ENCODE data around the gene ABCG4.
A peak's percentile ranks its signal among the peaks of the same experiment; 100 is the strongest.
"Not testable (repeated sequence)": the region's sequence is repeated elsewhere in the genome, so short reads cannot be mapped to it uniquely, and the experiment has no call there.

ABCG4 gene

GRCh38 chr11:119184399-119184798 is 35.5 kb downstream of the ABCG4 start:
- DNase-seq (ENCODE audit: low read depth), result not testable (repeated sequence)

DNA sequence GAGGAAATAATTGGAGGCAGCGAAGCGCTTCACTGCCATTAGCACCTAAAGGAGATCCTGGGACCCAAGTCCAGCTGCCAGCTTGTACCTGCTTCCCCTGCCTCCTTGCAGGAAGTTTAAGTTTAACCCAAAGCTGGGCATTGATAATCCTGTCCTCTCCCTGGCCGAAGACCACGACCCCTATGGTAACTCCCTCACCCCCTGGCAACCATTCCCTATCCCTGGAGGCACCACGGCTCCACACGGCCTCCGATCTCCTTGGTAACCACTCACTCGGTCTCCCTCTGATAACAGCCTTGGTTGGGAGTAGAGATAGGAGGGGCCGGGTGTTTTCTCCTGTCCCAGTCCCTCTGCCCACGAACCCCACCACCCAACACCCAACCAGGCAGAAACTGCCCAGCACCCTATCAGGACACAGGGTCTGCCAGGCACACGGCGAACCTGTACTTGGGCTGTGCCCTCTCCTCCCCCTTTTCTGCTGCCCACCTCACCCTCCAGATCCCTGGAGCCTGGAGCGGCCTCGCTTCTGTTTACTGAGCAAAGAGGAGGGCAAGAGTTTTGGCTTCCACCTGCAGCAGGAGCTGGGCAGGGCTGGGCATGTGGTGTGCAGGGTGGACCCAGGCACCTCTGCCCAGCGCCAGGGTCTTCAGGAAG is 37.3 kb downstream of the ABCG4 start:
- DNase-seq (ENCODE audit: low read depth), result no peak

GRCh38 chr11:119187123-119187892 is 38.5 kb downstream of the ABCG4 start:
- DNase-seq (ENCODE audit: low read depth), result no peak

GRCh38 chr11:119188067-119188466 is 39.2 kb downstream of the ABCG4 start:
- no peak for DNase-seq (ENCODE audit: low read depth)

GRCh38 chr11:119188887-119189286 is 40.0 kb downstream of the ABCG4 start:
- DNase-seq (ENCODE audit: low read depth), result no peak

DNA sequence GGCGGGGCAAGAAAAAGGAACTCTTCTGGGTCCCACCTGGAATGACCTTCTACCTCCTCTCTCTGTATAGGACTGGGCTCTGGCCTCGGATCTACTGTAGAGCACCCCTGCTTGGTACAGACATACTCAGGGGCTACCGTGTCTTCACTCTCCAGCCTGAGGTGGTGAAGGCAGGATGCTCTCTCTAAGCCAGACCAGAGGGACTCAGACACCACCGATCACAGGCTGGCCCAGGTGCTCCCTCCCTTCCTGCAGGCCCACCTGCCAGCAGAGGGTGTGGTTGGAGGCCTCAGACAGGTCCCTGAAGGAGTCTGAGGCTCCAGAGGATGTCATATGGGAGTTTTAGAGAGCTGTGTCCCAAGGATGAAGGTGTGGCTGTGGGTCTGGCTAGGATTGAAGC is 40.5 kb downstream of the ABCG4 start:
- no peak for DNase-seq (ENCODE audit: low read depth)

DNA sequence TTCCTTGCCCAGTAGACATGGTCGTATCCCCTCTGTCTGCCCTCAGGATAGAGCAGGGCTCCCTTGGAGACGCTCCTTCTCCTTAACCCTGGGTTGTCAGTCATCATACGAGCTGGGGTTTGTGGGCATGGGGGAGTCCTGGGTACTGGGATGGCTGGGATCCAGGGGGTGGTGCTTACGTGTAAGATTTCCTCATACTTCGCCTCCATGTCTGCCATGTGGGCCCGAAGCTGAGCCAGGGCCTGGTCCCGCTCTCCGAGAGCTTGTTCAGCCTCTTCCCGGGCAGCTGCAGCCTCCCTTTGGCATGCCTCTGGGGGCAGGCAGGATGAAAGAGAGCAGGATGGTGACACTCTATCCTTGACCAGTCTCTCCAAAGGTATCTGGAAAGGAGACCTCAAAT is 41.7 kb downstream of the ABCG4 start:
- DNase-seq (ENCODE audit: low read depth), result no peak

DNA sequence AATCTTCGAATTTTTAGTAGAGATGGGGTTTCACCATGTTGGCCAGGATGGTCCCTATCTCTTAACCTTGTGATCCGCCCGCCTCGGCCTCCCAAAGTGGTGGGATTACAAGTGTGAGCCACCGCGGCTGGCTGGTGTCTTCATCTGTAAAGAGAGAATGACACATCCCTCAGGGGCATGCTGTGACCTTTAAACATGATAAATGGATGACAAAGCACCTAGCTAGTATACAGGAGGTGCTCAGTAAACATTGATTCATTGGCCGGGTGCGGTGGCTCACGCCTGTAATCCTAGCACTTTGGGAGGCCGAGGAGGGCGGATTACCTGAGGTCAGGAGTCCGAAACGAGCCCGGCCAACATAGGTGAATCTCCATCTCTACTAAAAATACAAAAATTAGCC is 42.4 kb downstream of the ABCG4 start:
- DNase-seq (ENCODE audit: low read depth), result not testable (repeated sequence)

- DNase-seq (ENCODE audit: low read depth), result no peak
Observed at GRCh38 chr11:119192111-119192510, 43.3 kb downstream of the ABCG4 start.

GRCh38 chr11:119193001-119193400 is 44.1 kb downstream of the ABCG4 start:
- DNase-seq (ENCODE audit: low read depth), result no peak

DNA sequence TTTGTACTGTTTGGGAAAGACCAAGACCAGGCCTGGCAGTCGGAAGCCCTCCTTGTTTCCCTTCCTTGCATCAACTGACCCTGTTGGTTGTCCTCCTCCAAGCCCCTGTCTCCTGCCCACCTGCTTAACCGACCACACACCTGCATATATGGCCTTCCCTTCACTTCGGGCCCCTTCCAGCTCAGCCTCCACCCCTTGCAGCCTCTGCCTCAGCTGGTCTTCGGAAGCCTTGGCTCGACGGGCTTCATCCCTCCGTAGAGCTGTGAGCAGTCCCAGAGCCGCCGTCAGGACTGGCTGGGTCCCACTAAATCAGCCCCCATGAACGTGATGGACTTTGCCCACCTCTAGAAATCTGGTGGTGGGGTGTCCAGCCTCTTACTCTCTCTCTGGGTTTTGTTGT is 44.8 kb downstream of the ABCG4 start:
- DNase-seq (ENCODE audit: low read depth), result no peak

DNA sequence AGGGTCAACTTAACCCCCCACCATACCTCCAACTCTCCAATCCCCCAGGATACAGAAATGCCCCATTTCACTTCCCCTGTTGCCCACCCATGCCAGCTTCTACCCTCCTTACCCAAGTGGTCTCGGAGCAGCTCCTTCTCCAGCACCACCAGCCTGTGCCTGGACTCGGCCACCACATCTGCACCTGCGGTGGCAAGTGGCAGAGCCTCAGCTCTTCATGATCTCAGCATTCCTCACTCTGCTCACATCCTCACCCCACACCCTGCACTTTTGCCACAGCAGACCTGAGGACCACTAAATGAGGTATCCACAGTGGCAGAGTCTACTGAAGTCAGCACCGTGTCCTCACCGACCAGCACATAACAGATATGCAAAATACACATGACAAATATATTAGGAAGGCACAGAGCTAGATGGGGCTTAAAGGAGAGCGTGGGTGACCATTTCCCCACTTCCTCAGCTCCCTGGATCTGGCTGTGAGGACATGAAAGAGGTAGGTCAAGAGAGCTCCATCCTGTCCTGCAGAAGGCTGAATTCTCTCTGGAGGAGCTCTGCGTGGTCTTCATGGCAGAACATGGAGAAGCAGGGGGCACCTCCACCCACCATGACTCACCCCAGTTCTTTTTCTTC is 46.1 kb downstream of the ABCG4 start:
- no peak for DNase-seq (ENCODE audit: low read depth)

DNA sequence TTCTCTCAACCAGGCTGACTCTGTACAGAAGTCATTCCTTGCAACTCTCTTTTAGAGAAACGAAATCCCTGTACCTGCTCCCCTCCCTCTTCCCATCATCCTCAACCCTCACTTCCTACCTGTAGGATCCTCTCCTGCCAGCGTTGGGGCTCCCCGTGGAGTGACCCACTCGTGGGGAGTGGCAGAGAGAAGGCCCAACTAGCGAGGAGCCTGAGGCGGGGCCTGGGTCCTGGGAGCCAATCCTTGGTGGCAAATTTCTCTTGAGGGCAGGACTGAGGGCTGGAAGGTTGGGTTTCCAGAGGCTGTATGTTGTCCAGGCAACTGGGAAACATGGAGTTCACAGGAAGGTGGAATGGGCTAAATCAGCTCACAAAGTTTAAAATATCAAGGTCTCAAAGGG is 46.8 kb downstream of the ABCG4 start:
- peak; percentile 42 for DNase-seq (ENCODE audit: low read depth)

- DNase-seq (ENCODE audit: low read depth), result peak; percentile 57
Observed at GRCh38 chr11:119196833-119197483, 48.1 kb downstream of the ABCG4 start.

GRCh38 chr11:119198925-119199324 is 50.1 kb downstream of the ABCG4 start:
- no peak for DNase-seq (ENCODE audit: low read depth)

GRCh38 chr11:119201236-119201635 is 52.4 kb downstream of the ABCG4 start:
- not testable (repeated sequence) for DNase-seq (ENCODE audit: low read depth)

- DNase-seq (ENCODE audit: low read depth), result no peak
Observed at GRCh38 chr11:119202554-119202953, 53.7 kb downstream of the ABCG4 start.

DNA sequence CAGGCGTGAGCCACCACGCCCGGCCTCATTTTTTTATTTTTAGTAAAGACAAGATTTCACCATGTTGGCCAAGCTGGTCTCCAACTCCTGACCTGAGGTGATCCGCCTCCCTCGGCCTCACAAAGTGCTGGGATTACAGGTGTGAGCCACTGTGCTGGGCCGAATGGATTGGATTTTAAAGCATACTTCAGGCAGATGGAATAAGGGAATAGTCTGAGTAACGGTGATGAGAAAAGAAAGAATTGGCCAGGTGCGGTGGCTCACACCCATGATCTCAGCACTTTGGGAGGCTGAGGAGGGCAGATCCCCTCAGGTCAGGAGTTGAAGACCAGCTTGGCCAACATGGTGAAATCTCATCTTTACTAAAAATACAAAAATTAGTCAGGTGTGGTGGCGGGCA is 55.2 kb downstream of the ABCG4 start:
- no peak for DNase-seq (ENCODE audit: low read depth)

DNA sequence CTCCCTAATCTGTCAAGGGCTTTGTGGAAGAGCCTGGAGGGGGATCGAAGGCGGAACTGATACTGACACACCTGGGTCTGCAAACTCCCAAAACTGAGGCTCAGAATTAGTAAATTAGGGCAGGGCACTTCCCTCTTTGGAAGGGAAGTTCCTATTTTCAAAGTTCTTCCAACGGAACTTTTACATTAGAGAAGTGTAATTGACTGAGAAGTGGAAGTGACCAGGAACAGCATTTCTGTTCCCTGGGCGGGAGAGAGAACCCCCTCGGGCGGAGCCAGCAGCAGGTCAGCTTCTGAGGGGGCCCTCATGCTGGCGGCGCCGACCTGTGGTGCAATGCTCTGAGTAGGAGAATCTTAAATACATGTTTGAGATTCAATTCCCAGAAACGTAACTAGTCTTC is 56.2 kb downstream of the ABCG4 start:
- no peak for DNase-seq (ENCODE audit: low read depth)

DNA sequence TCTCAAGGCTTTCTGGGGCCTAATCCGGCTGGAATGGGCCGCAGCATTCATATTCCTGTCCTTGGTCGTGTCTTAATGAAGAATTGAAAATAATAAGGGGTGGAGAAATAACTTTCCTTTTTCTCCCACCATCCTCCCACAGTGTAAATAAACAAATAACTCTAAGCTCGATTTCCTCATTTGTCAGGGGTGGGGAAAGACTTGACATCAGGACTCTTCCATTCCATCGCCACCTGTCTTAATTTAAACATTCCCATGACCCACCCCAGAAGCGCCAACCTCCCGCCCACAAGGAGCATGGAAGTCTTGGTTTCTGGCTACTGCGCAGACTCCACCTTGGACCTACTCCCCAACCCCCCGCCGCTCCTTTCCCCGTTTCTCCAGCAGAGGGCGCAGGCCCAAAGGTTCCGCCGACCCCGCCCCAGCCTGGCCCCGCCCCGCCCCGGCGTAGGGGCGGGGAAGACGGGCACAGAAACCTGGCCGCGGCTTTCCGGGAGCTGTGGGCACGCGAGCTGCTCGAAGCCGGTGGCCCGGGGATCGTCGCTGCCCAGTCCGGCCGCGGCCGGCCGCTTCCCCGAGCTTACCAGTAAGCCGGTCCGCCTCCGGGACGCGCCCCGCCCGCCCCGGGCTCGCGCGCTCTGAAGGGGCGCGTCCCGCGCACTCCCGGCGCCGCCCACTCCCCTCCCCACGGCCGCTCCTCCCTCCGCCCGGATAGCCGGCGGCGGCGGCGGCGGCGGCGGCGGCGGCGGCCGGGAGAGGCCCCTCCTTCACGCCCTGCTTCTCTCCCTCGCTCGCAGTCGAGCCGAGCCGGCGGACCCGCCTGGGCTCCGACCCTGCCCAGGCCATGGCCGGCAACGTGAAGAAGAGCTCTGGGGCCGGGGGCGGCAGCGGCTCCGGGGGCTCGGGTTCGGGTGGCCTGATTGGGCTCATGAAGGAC is 57.0 kb downstream of the ABCG4 start, which contains the start of gene CBL:
Gene CBL, plus strand, starts transcription at position 766 of the 937 bp plus-strand sequence. Its CDS starts 79 bp downstream, at position 845.
- DNase-seq (ENCODE audit: low read depth), result peak; percentile 77

All from stromal cell of bone marrow (primary cell).